ENCODE measurements around the gene BATF. TPM values are rescaled to one million over a fixed set of nuclear protein-coding genes. Genes with fewer than 3 reads are reported as not detected.

BATF gene
- total RNA-seq, 2 donors from 2014 or later, result 1.4 to 6.2 TPM

DNA sequence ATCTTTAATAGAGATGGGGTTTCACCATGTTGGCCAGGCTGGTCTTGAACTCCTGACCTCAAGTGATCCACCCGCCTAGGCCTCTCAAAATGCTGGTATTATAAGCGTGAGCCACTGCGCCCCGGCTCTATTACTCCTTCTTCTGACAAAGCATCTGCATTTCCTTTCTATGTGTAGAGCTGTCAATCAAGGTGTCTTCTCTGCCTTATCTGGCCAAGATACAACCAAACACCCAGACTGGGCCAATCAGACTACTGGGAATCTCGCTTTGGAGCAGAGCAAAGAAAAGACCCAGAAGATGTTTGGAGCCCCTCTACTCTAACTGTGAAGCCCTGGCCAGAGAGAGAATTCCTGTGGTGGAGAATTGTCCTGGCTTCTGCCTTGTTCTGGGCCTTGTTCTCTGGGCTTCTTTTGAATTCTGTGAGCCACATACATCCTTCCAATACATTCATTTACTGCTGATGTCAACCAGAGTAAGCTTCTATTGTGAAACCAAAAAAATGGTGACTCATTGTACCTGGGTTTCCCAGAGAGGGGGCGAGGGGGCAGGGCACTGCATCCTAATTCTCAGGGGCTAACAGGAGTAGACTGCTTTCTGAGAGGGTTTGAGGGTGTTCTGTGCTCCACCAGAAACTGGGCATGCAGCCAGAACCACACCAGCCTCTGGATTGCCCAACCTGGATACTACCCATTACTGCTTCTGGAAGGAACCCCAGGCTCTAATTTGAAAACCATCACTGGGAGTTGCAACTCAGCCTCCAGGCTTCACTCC lies 37.4 kb downstream of the BATF start:
- Histone ChIP-seq H3K27me3 (no peaks in the 10 kb centered on the region), H3K4me1 (peaks cover 0 to 6% of the 10 kb centered on the region in 2 donors), H3K9me3 (no peaks in the 10 kb centered on the region), H3K36me3 (no peaks in the 10 kb centered on the region), H3K4me3 (no peak overlapping the region), H3K27ac (no peak overlapping the region)
- no peak for DNase-seq (ENCODE audit: low spot score)
- no peak for TF ChIP-seq CTCF (IDR thresholded peaks at IDR 0.05)

DNA sequence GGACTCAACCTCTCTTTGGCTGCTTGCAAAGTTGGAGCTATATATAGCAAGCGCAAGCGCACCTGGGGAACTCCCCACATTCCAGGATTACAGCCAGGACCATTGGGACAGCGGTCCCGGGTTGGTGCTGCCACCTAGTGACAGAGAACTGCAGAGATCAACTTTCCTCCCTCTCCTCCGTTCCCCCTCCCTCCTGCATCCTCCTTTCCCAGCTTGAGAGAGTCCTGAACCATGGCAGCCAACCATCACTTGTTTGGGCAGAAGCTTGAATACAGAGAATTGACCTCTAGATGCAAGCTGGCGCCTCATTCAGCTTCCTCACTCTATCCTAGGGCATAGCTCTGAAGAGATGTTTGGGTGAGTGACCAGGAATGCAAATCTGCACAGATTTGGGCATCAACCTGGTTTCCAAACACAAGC lies 38.8 kb downstream of the BATF start:
- TF ChIP-seq CTCF (IDR thresholded peaks at IDR 0.05), result peak; percentile 66 to 78
- H3K36me3 ChIP-seq, result no peaks in the 10 kb centered on the region
- H3K27ac ChIP-seq, result no peak overlapping the region
- H3K4me1 ChIP-seq, result peaks cover 0 to 6% of the 10 kb centered on the region in 2 donors
- no peaks in the 10 kb centered on the region for H3K9me3 ChIP-seq
- no peak overlapping the region for H3K4me3 ChIP-seq
- peak; percentile 73 for DNase-seq (ENCODE audit: low spot score)
- H3K27me3 ChIP-seq, result no peaks in the 10 kb centered on the region

GRCh38 chr14:75562089-75562488 lies 39.8 kb downstream of the BATF start:
- H3K4me3 ChIP-seq, result no peak overlapping the region
- H3K4me1 ChIP-seq, result peaks cover 0 to 6% of the 10 kb centered on the region in 2 donors
- no peaks in the 10 kb centered on the region for H3K9me3 ChIP-seq
- H3K27me3 ChIP-seq, result no peaks in the 10 kb centered on the region
- TF ChIP-seq CTCF (IDR thresholded peaks at IDR 0.05), result no peak
- H3K27ac ChIP-seq, result no peak overlapping the region
- no peaks in the 10 kb centered on the region for H3K36me3 ChIP-seq
- DNase-seq (ENCODE audit: low spot score), result no peak

DNA sequence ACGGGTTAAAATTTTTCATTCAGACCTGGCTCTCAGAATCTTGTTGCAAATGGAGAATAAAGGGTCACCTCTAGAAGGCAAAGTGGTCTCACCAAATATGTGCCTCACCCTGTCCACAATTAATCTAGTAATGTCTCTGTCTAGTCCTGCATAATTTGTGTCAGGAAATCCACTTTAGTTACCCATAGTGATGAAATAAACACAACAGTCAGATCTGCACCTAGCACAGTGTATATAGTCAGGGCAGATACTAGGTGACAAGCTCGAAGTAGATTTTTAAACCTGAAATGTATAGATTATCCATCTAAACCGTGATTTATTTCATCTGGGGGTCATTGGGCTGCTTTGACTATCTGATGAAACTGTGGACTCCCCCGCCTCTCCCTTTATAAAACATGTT lies 40.2 kb downstream of the BATF start:
- Histone ChIP-seq H3K27me3 (no peaks in the 10 kb centered on the region), H3K36me3 (no peaks in the 10 kb centered on the region), H3K9me3 (no peaks in the 10 kb centered on the region), H3K27ac (no peak overlapping the region), H3K4me1 (peaks cover 0 to 6% of the 10 kb centered on the region in 2 donors), H3K4me3 (no peak overlapping the region)
- DNase-seq (ENCODE audit: low spot score), result no peak
- TF ChIP-seq CTCF (IDR thresholded peaks at IDR 0.05), result no peak

DNA sequence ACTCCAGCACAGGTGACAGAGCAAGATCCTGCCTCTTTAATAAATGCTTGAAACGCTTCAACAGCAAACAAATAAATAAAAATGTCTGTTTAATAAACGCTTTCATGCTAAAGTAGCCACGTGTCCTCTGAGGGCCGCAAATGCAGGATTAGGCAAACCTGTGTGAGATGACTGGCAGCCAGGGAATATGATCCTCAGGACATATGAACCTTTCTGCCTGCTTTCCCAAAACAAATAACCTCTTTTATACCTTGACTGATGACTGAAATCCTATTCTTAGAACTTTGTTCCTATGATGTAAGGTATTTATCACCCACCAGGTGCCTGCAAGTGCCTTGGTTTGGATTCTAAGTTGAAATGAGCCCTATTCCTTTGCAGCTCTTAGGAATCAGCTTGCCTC lies 41.7 kb downstream of the BATF start:
- Histone ChIP-seq H3K27ac (no peak overlapping the region), H3K4me1 (peaks cover 0 to 6% of the 10 kb centered on the region in 2 donors), H3K9me3 (no peaks in the 10 kb centered on the region), H3K27me3 (no peaks in the 10 kb centered on the region), H3K4me3 (no peak overlapping the region), H3K36me3 (no peaks in the 10 kb centered on the region)
- DNase-seq (ENCODE audit: low spot score), result no peak
- no peak for TF ChIP-seq CTCF (IDR thresholded peaks at IDR 0.05)

- Histone ChIP-seq H3K4me3 (no peak overlapping the region), H3K4me1 (peaks cover 0 to 6% of the 10 kb centered on the region in 2 donors), H3K9me3 (no peaks in the 10 kb centered on the region), H3K36me3 (no peaks in the 10 kb centered on the region), H3K27me3 (no peaks in the 10 kb centered on the region), H3K27ac (no peak overlapping the region)
- no peak for TF ChIP-seq CTCF (IDR thresholded peaks at IDR 0.05)
- no peak for DNase-seq (ENCODE audit: low spot score)
Observed at GRCh38 chr14:75565056-75565455, 42.8 kb downstream of the BATF start.

Measured in right atrium auricular region (tissue), 2 donors.